ENCODE measurements around the gene ISL2. TPM values are rescaled to one million over a fixed set of nuclear protein-coding genes. Genes with fewer than 3 reads are reported as not detected.

Gene ISL2
- total RNA-seq, 2 experiments from 2014 or later, result 0.22 TPM; not detected in 1

- DNase-seq, result no peak
- Mint-ChIP-seq H3K4me1 (ENCODE audit: low read depth) (no peaks in the 10 kb centered on the region), H3K9me3 (no peaks in the 10 kb centered on the region), H3K27ac (no peak overlapping the region), H3K36me3 (ENCODE audit: low read depth) (no peaks in the 10 kb centered on the region), H3K4me3 (no peak overlapping the region), H3K27me3 (peaks cover 43% of the 10 kb centered on the region)
- ChIA-PET CTCF (interaction anchor here (1.4 kb wide), 1 partner anchor 8 kb away, joined by 3 read pairs; the partner anchor contains the start of gene ISL2), POLR2A (interaction anchor here (0.6 to 1.8 kb wide), 2 partner anchors 10 to 21 kb away, joined by 3 to 4 read pairs; no protein-coding TSS in a partner anchor)
- intact Hi-C loops (cut with micrococcal nuclease), result no loop called here
- no peak for TF ChIP-seq CTCF (IDR thresholded peaks at IDR 0.05)
- ATAC-seq, result no peak
These were observed 8.4 kb upstream of the ISL2 start for GRCh38 chr15:76328106-76328696.

GRCh38 chr15:76328958-76329357 is 7.6 kb upstream of the ISL2 start:
- Mint-ChIP-seq H3K36me3 (ENCODE audit: low read depth) (no peaks in the 10 kb centered on the region), H3K4me3 (no peak overlapping the region), H3K4me1 (ENCODE audit: low read depth) (no peaks in the 10 kb centered on the region), H3K27ac (no peak overlapping the region), H3K9me3 (no peaks in the 10 kb centered on the region), H3K27me3 (peaks cover 43% of the 10 kb centered on the region)
- POLR2A ChIA-PET, result interaction anchor here (0.7 to 1.8 kb wide), 2 partner anchors 10 to 12 kb away, joined by 3 to 4 read pairs; no protein-coding TSS in a partner anchor
- intact Hi-C loops (cut with micrococcal nuclease), result no loop called here
- TF ChIP-seq CTCF (IDR thresholded peaks at IDR 0.05), result no peak
- DNase-seq (no peak), ATAC-seq (no peak)
- CTCF ChIA-PET, result interaction anchor here (1.5 to 1.6 kb wide), 2 partner anchors 11 to 93 kb away, joined by 4 to 8 read pairs; no protein-coding TSS in a partner anchor

GRCh38 chr15:76330080-76330680 is 6.4 kb upstream of the ISL2 start:
- Mint-ChIP-seq H3K4me1 (ENCODE audit: low read depth) (peaks cover 2% of the 10 kb centered on the region), H3K36me3 (ENCODE audit: low read depth) (no peaks in the 10 kb centered on the region), H3K27ac (no peak overlapping the region), H3K27me3 (peaks cover 48% of the 10 kb centered on the region), H3K4me3 (no peak overlapping the region), H3K9me3 (no peaks in the 10 kb centered on the region)
- ChIA-PET POLR2A (no interaction called here), CTCF (interaction anchor here (0.8 to 1.6 kb wide), 6 partner anchors 12 to 180 kb away, joined by 3 to 8 read pairs (median 4); no protein-coding TSS in a partner anchor)
- intact Hi-C loops (cut with micrococcal nuclease), result no loop called here
- ATAC-seq (no peak), DNase-seq (no peak)
- no peak for TF ChIP-seq CTCF (IDR thresholded peaks at IDR 0.05)

GRCh38 chr15:76332796-76333195 is 3.8 kb upstream of the ISL2 start:
- Mint-ChIP-seq H3K9me3 (no peaks in the 10 kb centered on the region), H3K27me3 (peaks cover 61% of the 10 kb centered on the region), H3K36me3 (ENCODE audit: low read depth) (no peaks in the 10 kb centered on the region), H3K4me1 (ENCODE audit: low read depth) (peaks cover 23% of the 10 kb centered on the region), H3K27ac (no peak overlapping the region), H3K4me3 (no peak overlapping the region)
- DNase-seq (no peak), ATAC-seq (no peak)
- ChIA-PET CTCF (interaction anchor here (1.7 kb wide), 1 partner anchor 13 kb away, joined by 8 read pairs; no protein-coding TSS in a partner anchor), POLR2A (no interaction called here)
- intact Hi-C loops (cut with micrococcal nuclease), result no loop called here
- TF ChIP-seq CTCF (IDR thresholded peaks at IDR 0.05), result no peak

GRCh38 chr15:76333309-76333708 is 3.3 kb upstream of the ISL2 start:
- H3K9me3 Mint-ChIP-seq, result no peaks in the 10 kb centered on the region
- H3K4me1 Mint-ChIP-seq (ENCODE audit: low read depth), result peaks cover 23% of the 10 kb centered on the region
- H3K36me3 Mint-ChIP-seq (ENCODE audit: low read depth), result no peaks in the 10 kb centered on the region
- intact Hi-C loops (cut with micrococcal nuclease), result no loop called here
- H3K4me3 Mint-ChIP-seq, result no peak overlapping the region
- POLR2A ChIA-PET, result interaction anchor here (1.8 kb wide), 1 partner anchor 22 kb away, joined by 6 read pairs; the partner anchor contains the start of gene ETFA
- no peak for TF ChIP-seq CTCF (IDR thresholded peaks at IDR 0.05)
- CTCF ChIA-PET, result interaction anchor here (1.7 kb wide), 1 partner anchor 12 kb away, joined by 8 read pairs; no protein-coding TSS in a partner anchor
- H3K27me3 Mint-ChIP-seq, result peaks cover 58% of the 10 kb centered on the region
- ATAC-seq, result no peak
- no peak for DNase-seq
- H3K27ac Mint-ChIP-seq, result no peak overlapping the region
